Esophagus (tissue), 2 donors: ENCODE data around the gene NEFH. TPM values are rescaled to one million over a fixed set of nuclear protein-coding genes. Genes with fewer than 3 reads are reported as not detected.

Experiments used
- H3K27ac ChIP-seq, 2 donors: one replicate each; pipeline ENCODE4 v1.5.1; 2013; ENCODE audit warnings: low read depth in 2 of 2, mild to moderate bottlenecking in 2 of 2, inconsistent platforms in 1 of 2, low read length in 1 of 2, moderate library complexity in 1 of 2
- H3K27me3 ChIP-seq, 2 donors: one replicate each; pipeline ENCODE4 v1.6.1; 2013; ENCODE audit warnings: low read length in 2 of 2, control low read depth in 1 of 2, mild to moderate bottlenecking in 1 of 2; ENCODE audit not compliant: insufficient read depth in 2 of 2, control insufficient read depth in 1 of 2
- H3K36me3 ChIP-seq, 2 donors: one replicate each; pipeline ENCODE4 v1.6.1; 2013; ENCODE audit warnings: low read length in 1 of 2; ENCODE audit not compliant: control insufficient read depth in 2 of 2, insufficient read depth in 2 of 2
- H3K4me1 ChIP-seq, 2 donors: one replicate each; pipeline ENCODE4 v1.6.1; 2013; ENCODE audit warnings: low read length in 1 of 2; ENCODE audit not compliant: control insufficient read depth in 2 of 2, insufficient read depth in 2 of 2
- H3K4me3 ChIP-seq, 2 donors: one replicate each; pipeline ENCODE4 v1.5.1; 2013; ENCODE audit warnings: low read length in 2 of 2, mild to moderate bottlenecking in 2 of 2, low read depth in 1 of 2, moderate library complexity in 1 of 2
- H3K9me3 ChIP-seq, 2 donors: one replicate each; pipeline ENCODE4 v1.6.1; 2013; ENCODE audit warnings: mild to moderate bottlenecking in 2 of 2, low read depth in 1 of 2, low read length in 1 of 2, moderate library complexity in 1 of 2; ENCODE audit not compliant: control insufficient read depth in 2 of 2, insufficient read depth in 1 of 2
- WGBS, 2 donors: extraction: QIAGEN DNeasy Blood & Tissue Kit; methylation state at CpG; one replicate each; pipeline ENCODE4 v1.1.7; 2013; 5-methylcytosine and 5-hydroxymethylcytosine counted together
- polyA plus RNA-seq, 2 donors: library from polyadenylated mRNA; stranded (reverse); fragments of 200-250 nt; gene quantifications; one replicate each; pipeline ENCODE4 v1.2.3, GENCODE V29; 2013
- donor health status: healthy with polysubstance abuse.
- donor health status: Bipolar disorder and iron deficiency.

NEFH gene
- polyA plus RNA-seq, 2 donors, result 0.16 to 0.42 TPM

- no peak overlapping the region for H3K27ac ChIP-seq
Measured at GRCh38 chr22:29458551-29458950, 21.5 kb upstream of the NEFH start.

GRCh38 chr22:29459773-29460172 lies 20.2 kb upstream of the NEFH start:
- H3K36me3 ChIP-seq, result no peaks in the 10 kb centered on the region
- H3K27me3 ChIP-seq, result no peaks in the 10 kb centered on the region
- WGBS, 2 donors, result 66 to 67% methylated on average over 9 of the region's 9 CpGs
- no peaks in the 10 kb centered on the region for H3K9me3 ChIP-seq
- H3K4me1 ChIP-seq, result no peaks in the 10 kb centered on the region
- H3K4me3 ChIP-seq, result no peak overlapping the region
- no peak overlapping the region for H3K27ac ChIP-seq

More at GRCh38 chr22:29458551-29458950, 21.5 kb upstream of the NEFH start:
- H3K9me3 ChIP-seq, result no peaks in the 10 kb centered on the region
- no peaks in the 10 kb centered on the region for H3K36me3 ChIP-seq
- H3K4me3 ChIP-seq, result no peak overlapping the region
- H3K27me3 ChIP-seq, result no peaks in the 10 kb centered on the region
- H3K4me1 ChIP-seq, result peaks cover 0 to 2% of the 10 kb centered on the region in 2 donors

- Histone ChIP-seq H3K4me1 (no peaks in the 10 kb centered on the region), H3K27me3 (no peaks in the 10 kb centered on the region), H3K36me3 (no peaks in the 10 kb centered on the region), H3K9me3 (no peaks in the 10 kb centered on the region), H3K4me3 (no peak overlapping the region), H3K27ac (no peak overlapping the region)
- 90 to 91% methylated on average over 5 of the region's 5 CpGs for WGBS, 2 donors
Measured at GRCh38 chr22:29461263-29461662, 18.8 kb upstream of the NEFH start.

GRCh38 chr22:29463629-29464028 lies 16.4 kb upstream of the NEFH start:
- no peak overlapping the region for H3K4me3 ChIP-seq
- H3K36me3 ChIP-seq, result no peaks in the 10 kb centered on the region
- no peaks in the 10 kb centered on the region for H3K9me3 ChIP-seq
- H3K27me3 ChIP-seq, result no peaks in the 10 kb centered on the region
- WGBS, 2 donors, result 88 to 91% methylated on average over 7 of the region's 7 CpGs
- no peaks in the 10 kb centered on the region for H3K4me1 ChIP-seq
- no peak overlapping the region for H3K27ac ChIP-seq

- Histone ChIP-seq H3K27ac (no peak overlapping the region), H3K4me1 (no peaks in the 10 kb centered on the region), H3K27me3 (no peaks in the 10 kb centered on the region), H3K4me3 (no peak overlapping the region), H3K9me3 (no peaks in the 10 kb centered on the region), H3K36me3 (no peaks in the 10 kb centered on the region)
- WGBS, 2 donors, result 80 to 81% methylated on average over 7 of the region's 7 CpGs
Measured at GRCh38 chr22:29464581-29464980, 15.4 kb upstream of the NEFH start.

GRCh38 chr22:29469755-29470154 lies 10.3 kb upstream of the NEFH start:
- H3K9me3 ChIP-seq, result no peaks in the 10 kb centered on the region
- peak overlapping the region in 1 of 2 donors; percentile 2 for H3K4me3 ChIP-seq
- 51 to 54% methylated on average over 8 to 9 of the region's 9 CpGs for WGBS, 2 donors
- no peaks in the 10 kb centered on the region for H3K27me3 ChIP-seq
- H3K4me1 ChIP-seq, result peaks cover 3 to 7% of the 10 kb centered on the region in 2 donors
- H3K27ac ChIP-seq, result no peak overlapping the region
- no peaks in the 10 kb centered on the region for H3K36me3 ChIP-seq

GRCh38 chr22:29470159-29470855 lies 9.7 kb upstream of the NEFH start:
- Histone ChIP-seq H3K9me3 (no peaks in the 10 kb centered on the region), H3K4me1 (peaks cover 3 to 7% of the 10 kb centered on the region in 2 donors), H3K4me3 (peak overlapping the region in 1 of 2 donors; percentile 2), H3K27me3 (no peaks in the 10 kb centered on the region), H3K27ac (no peak overlapping the region), H3K36me3 (no peaks in the 10 kb centered on the region)
- WGBS, 2 donors, result 17% methylated on average over 52 to 54 of the region's 54 CpGs

GRCh38 chr22:29473001-29473400 lies 7.0 kb upstream of the NEFH start:
- Histone ChIP-seq H3K4me3 (no peak overlapping the region), H3K27ac (no peak overlapping the region), H3K27me3 (no peaks in the 10 kb centered on the region), H3K9me3 (no peaks in the 10 kb centered on the region), H3K36me3 (no peaks in the 10 kb centered on the region), H3K4me1 (peaks cover 3 to 7% of the 10 kb centered on the region in 2 donors)
- WGBS, 2 donors, result 49 to 58% methylated on average over 5 of the region's 5 CpGs

- peaks cover 4 to 6% of the 10 kb centered on the region in 2 donors for H3K4me1 ChIP-seq
- H3K36me3 ChIP-seq, result no peaks in the 10 kb centered on the region
- H3K27ac ChIP-seq, result no peak overlapping the region
- H3K27me3 ChIP-seq, result peaks cover 0 to 17% of the 10 kb centered on the region in 2 donors
- H3K4me3 ChIP-seq, result no peak overlapping the region
- H3K9me3 ChIP-seq, result peaks cover under 1 to 4% of the 10 kb centered on the region in 2 donors
- 89 to 91% methylated on average over 8 of the region's 8 CpGs for WGBS, 2 donors
Measured at GRCh38 chr22:29475550-29475949, 4.5 kb upstream of the NEFH start.

- peaks cover 2 to 17% of the 10 kb centered on the region in 2 donors for H3K27me3 ChIP-seq
- 58 to 66% methylated on average over 6 of the region's 6 CpGs for WGBS, 2 donors
- H3K4me1 ChIP-seq, result peaks cover 9% of the 10 kb centered on the region in 2 donors
- no peak overlapping the region for H3K27ac ChIP-seq
- H3K9me3 ChIP-seq, result peaks cover 3 to 8% of the 10 kb centered on the region in 2 donors
- H3K4me3 ChIP-seq, result no peak overlapping the region
- H3K36me3 ChIP-seq, result no peaks in the 10 kb centered on the region
Measured at GRCh38 chr22:29476116-29476515, 3.9 kb upstream of the NEFH start.
